Activated T-helper 9 cell treated with anti-CD3 and anti-CD28 coated beads, Interleukin-2, amount 50 U/mL, for 16 hours (primary cell): Measurements from ENCODE around the gene EVC.

Experiments used
- DNase-seq: peaks from one replicate; pipeline ENCODE4 v3.0.0-alpha.2; 2020; ENCODE audit warnings: low read depth

The EVC gene

DNA sequence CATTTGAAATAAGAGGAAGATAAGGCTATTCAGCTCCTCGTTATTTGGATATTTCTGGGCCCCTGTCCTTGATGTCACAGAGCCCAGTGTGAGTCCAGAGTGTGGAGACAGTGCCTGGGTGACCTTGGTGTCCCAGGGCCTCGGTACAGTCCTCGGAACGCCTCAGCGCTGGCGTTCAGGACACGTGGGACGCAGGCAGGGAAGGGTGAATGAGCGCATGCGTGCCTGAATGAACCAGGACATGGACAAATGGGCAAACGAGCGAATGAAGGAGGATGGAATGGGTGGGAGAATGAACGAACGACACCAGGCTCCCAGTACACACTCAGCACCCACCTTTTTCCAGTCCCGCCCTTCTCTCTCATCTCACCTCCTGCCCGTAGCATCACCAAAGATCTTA lies 44.2 kb downstream of the EVC start:
- no peak for DNase-seq

- no peak for DNase-seq
Measured at GRCh38 chr4:5755679-5756078, 44.7 kb downstream of the EVC start.

DNA sequence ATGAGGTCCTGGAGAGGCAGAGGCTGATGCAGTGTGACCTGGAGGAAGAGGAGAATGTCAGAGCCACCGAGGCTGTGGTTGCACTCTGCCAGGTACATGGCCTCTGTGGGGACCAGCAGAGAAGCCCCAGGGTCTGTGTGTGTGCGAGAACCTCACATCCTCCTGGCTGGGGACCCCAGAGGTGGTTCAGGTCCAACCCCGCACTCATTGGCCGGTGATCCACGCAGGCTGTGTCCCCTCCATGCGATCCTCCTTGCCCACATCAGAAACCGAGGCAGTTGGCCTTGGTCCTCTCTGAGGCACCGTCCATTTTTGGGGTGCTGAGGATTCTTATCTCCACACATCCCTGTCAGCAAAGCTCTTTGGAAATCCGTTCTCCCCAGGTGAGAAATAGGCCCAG lies 45.3 kb downstream of the EVC start:
- DNase-seq = no peak

- DNase-seq = no peak
Measured at GRCh38 chr4:5757091-5757490, 46.1 kb downstream of the EVC start.

GRCh38 chr4:5757536-5757935 lies 46.5 kb downstream of the EVC start:
- no peak for DNase-seq

DNA sequence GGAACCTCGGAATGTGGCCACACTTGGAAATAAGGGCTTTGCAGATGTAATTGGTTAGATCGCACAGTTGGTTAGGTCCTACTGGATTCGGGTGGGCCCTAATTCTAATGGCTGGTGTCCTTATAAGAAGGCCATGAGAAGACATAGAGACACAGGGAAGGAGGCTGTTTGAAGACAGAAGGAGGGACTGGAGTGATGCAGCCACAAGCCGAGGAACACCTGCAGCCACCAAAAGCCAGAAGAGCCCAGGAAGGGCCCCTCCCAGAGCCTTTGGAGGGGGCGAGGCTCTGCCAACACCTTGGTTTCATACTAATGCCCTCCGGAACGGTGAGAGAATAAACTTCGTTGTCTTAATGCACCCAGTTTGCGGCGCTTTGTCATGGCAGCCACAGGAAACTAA lies 47.0 kb downstream of the EVC start:
- DNase-seq = no peak

- peak; percentile 26 for DNase-seq
Measured at GRCh38 chr4:5758741-5759140, 47.7 kb downstream of the EVC start.

GRCh38 chr4:5759236-5760075 lies 48.5 kb downstream of the EVC start:
- DNase-seq = no peak

- no peak for DNase-seq
Measured at GRCh38 chr4:5760246-5760645, 49.2 kb downstream of the EVC start.

- DNase-seq = no peak
Measured at GRCh38 chr4:5760936-5761480, 50.0 kb downstream of the EVC start.

- no peak for DNase-seq
Measured at GRCh38 chr4:5770051-5770450, 59.0 kb downstream of the EVC start.

- no peak for DNase-seq
Measured at GRCh38 chr4:5772528-5773270, 61.7 kb downstream of the EVC start.

DNA sequence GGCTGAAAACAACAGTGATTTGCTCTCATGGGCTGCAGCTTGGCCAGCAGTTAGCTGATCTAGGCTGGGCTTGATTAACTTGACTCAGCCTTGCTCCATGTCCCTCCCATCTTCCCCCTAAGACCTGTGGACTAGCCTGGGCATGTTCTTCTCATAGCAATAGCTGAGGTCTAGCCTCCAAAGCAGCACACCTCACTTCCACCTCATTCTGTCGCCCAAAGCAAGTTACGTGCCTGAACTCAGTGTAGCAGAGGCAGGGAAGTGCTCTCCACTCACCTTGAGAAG lies 62.2 kb downstream of the EVC start:
- no peak for DNase-seq

DNA sequence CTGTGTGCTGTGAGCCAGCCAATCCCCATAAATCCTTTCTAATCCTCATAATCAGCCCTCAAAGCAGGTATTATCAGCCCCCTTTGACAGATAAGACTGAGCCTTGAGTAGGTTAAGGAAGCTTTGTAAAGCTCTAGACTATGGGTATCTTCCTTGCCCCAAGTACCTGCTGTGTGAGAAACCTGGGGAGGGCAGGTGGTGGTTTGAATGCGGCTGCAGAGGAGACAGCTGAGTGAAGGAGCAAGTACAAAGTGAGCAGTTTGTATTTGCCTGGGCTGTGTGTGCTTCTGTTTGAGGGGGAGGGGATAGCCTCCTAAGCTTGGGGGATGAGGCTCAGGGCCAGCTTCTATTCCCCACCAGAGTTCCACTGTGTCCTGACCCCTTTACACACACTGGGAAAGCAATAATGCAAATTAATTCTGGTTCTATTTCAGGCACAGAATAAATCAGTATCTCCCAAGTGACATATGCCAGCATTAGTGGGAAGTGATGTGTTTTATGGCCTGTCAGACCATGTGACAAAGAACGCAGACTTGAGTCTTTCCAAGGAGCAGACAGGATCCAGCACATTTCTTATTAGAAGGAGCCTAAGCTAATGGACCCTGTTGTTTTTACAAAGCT lies 63.5 kb downstream of the EVC start:
- DNase-seq = no peak

GRCh38 chr4:5776510-5776909 lies 65.5 kb downstream of the EVC start:
- DNase-seq = no peak

GRCh38 chr4:5780831-5781480 lies 70.0 kb downstream of the EVC start:
- no peak for DNase-seq

DNA sequence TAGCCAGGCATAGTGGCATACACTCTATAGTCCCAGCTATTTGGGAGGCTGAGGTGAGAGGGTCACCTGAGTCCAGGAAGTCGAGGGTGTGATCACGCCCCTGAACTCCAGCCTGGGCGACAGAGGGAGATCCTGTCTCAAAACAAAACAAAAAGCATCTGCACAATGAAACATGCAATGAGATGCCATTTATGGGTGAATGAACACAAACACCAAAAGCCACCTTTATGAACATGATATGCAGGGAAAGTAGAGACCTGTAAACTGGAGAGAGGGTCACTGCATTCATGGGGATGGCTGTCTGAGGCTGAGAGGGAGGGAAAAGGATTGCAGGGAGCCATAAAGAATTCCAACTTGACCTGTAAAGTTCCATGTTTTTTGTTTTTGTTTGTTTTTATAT lies 70.7 kb downstream of the EVC start:
- no peak for DNase-seq

DNA sequence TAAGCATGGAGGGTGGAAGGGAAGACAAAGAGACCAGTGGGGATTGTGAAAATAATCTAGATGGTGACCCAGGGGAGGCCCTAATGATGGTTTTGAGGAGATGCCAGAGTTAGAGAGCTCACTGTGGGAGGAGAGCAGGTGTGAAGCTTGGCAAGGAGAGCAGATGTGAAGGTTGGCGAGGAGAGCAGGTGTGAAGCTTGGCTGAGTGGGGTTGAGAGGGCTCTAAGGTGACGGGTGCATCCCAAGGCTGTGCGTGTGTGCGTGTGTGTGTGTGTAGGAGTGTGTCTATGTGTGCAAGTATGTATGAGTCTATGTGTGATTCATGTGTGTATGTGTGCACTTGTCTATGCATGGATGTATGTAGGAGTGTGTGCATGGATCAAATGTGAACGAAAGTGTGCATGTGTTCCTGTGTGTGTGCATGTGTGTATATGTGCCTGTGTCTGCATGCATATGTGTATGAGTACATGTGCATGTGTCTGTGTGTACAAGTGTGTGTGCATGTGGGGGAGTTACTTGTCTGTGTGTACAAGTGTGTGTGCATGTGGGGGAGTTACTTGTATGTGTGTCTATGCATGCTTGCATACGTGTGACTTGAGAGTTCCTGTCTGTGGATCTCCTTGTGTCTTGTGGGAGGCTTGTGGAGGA lies 72.0 kb downstream of the EVC start:
- DNase-seq = no peak

GRCh38 chr4:5783486-5783885 lies 72.5 kb downstream of the EVC start:
- no peak for DNase-seq

- DNase-seq = no peak
Measured at GRCh38 chr4:5784021-5784420, 73.0 kb downstream of the EVC start.

DNA sequence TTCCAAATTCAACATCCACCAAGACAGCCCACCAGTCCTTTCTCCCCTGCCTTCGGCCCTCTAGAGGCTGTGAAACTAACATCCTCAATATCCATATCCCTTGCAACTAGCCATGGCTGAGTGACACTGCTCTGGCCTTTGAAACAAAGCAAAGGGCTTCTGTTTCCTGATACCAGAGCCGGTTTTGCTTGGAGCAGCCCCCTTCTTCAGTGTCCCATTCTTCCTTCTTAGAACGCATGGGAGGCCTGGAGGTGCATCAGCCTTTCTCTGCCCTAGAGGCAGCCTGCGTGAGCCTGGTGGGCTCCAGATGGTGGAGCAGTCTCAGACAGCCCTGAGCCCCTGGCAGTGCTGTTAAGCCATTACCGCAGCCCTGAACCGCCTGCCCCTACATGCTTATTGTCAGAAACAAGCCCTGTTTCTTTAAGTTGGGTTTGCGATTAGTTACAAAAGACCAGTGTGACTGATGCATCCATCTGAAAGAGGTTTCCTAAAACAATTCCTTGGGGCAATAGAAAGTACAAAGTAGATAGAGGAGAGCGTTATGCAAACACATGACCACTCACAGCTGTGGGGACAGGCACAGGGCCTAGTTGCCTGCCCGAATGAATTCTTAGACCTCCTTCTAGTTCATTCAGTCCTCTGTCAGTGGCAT lies 74.1 kb downstream of the EVC start:
- DNase-seq = no peak
